GM21737 (cell line): ENCODE results near the gene AGRP.

ENCODE experiments used
- ATAC-seq: cut with Tn5 transposase; IDR thresholded peaks from one replicate; pipeline ENCODE4 v1.9.1; 2021; ENCODE audit warnings: mild to moderate bottlenecking, moderate library complexity; ENCODE audit not compliant: unreplicated experiment

The AGRP gene

DNA sequence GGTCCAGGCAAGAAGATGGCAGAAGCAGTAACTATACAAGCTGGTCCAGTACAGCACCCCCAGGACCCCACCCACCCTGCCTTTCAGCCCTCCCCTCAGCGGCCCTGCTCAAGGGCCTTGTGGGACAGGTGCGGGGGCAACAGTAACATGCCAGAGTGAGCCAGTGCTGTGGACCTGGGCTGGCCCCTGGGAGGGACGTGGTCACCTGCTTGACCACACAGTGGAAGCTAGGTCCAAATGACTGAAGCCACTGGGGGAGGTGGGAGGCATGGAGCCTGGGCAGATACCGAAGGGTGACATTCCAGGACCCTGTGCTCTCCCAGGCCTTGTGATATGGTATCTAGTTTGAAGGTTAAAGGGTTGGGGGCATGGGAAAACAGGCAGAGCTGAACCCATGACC is 19.7 kb downstream of the AGRP start:
- no peak for ATAC-seq

DNA sequence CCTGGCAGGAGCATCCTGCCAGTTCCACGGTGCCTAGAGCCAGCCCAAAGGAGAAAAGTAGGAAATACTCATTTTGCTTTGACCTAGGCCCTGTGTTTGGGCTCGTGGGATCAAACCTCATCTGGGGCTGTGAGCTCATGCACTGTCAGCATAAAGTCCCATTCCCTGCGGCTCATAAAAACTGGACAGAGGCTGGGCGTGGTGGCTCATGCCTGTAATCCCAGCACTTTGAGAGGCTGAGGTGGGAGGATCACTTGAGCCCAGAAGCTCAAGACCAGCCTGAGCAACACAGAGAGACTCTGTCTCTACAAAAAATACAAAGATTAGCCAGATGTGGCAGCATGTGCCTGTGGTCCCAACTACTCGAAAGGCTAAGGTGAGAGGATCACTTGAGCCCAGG is 20.3 kb downstream of the AGRP start:
- no peak for ATAC-seq

DNA sequence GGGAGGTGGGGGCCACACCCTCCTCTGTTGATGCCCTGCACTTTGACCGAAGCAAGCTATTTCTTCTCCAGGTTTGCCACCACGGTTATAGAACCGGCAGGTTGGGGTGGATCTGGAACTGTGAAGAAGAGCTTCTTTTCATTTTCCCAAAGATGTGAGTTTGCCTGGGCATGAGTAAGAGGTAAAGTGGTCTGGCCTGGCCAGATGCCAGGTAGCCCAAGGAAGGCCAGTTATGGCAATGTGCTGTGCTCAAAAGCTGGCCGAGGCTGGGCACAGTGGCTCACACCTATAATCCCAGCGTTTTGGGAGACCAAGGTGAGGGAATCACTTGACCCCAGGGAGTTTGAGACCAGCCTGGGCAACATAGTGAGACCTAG is 21.1 kb downstream of the AGRP start:
- ATAC-seq = no peak

DNA sequence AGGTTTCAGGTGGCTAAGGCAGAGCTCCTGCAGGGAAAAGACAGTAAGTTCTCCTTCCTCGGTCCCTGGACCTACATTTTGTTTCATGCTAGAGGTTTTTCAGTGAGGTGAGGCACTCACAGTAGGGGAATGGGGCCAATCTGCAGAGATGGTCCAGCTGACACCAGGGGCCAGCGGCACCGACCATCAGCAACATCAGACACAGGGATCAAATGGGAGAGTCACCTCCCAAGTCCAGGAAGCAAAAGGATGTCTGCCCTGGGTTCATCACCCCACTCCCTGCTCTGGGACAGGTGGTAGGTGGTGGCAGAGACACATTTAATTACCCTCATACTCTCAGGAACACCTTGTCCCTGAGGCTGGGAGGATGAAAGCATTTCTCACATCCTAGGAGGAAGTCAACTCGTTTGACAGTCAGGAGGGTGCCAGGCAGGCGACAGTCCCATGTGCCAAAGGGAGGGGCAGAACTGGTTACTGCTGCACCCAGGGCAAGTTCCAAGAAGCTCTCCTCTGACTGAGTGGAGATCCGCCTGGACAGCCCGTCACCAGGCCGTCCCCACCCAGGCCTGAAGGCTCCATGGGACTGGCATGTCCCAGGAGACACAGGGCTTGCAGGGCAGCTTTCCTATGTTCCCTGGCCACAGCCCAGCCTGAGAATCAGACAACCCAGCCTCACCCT is 21.6 kb downstream of the AGRP start:
- no peak for ATAC-seq

DNA sequence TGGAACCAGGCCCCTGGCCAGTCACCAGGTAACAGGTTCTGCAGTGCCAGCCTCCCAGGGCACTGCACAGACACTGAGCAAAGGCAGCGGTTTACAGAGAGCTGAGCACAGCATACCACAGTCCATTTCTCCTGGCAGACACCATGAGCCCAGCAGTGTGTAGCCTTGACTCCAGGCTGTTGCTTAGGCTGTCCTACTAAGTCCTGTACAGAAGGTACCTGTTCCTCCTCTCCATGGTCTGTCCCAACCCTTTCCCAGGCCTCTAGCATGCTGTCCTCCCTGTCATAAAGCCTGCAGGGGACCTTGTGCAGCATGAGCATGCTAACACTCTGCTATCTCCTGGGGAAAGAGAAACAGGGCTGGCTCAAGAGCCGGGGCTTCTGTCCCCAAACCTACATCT is 22.4 kb downstream of the AGRP start:
- no peak for ATAC-seq

- ATAC-seq = no peak
Observed at GRCh38 chr16:67460168-67460567, 23.2 kb downstream of the AGRP start.

DNA sequence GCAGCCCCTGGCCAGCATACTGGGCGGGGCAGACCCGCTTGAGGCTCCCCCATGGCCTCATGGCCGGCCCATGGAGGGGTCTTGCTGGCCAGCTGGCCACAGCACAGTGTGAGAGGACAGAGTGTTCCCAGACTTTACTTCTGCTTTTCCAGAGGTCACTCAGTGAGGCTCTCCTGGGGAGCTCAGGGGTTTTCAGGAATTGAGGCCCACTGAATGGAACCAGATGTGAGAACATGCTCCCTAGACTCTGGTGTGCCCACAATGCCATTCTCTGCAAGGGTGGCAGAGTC is 23.5 kb downstream of the AGRP start:
- ATAC-seq = no peak

GRCh38 chr16:67459066-67459860 is 24.1 kb downstream of the AGRP start:
- no peak for ATAC-seq

DNA sequence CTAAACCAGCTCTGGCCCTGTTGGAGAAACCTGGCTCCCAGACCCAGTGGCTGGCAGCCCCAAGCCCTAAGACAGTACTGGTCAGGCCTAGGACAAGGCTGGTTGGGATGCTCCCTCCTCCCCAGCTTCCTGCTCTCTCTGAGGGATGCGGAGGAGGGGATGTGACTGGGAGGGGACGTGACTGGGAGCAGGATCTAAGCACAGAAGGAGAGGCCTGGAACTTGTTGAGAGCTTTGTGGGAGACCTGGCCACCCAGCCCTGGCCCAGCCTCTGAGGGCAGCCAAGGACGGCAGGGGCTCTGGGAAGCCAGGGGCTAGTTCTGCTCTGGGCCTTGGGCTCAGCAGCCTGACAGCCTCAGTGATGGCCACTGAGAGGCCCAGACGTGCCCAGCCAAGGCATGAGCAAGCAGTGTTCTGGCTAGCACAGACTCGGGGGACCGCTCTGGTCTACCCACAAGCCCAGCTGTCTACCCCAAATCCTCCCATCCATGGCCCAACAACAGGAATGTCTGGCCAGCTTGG is 25.2 kb downstream of the AGRP start:
- ATAC-seq = no peak

DNA sequence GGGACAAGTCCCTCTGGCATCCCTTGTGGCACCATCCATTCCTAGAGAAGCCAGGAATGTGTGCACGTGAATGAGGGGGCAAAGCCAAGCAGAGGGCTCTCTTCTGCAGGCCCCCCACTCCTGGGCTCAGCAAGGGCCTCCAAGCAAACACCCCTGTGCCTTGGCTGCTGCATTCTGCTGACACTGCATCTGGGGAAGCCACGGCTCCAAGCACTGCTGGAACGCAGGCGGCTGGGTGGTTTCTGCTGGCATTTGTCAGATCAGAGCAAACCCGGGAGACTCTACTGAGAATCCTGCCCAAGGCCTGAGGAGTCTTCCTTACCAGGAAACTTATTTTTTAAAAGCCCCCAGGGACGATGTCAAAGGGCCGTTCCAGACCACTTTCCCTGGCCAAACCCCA is 25.7 kb downstream of the AGRP start:
- ATAC-seq = no peak

DNA sequence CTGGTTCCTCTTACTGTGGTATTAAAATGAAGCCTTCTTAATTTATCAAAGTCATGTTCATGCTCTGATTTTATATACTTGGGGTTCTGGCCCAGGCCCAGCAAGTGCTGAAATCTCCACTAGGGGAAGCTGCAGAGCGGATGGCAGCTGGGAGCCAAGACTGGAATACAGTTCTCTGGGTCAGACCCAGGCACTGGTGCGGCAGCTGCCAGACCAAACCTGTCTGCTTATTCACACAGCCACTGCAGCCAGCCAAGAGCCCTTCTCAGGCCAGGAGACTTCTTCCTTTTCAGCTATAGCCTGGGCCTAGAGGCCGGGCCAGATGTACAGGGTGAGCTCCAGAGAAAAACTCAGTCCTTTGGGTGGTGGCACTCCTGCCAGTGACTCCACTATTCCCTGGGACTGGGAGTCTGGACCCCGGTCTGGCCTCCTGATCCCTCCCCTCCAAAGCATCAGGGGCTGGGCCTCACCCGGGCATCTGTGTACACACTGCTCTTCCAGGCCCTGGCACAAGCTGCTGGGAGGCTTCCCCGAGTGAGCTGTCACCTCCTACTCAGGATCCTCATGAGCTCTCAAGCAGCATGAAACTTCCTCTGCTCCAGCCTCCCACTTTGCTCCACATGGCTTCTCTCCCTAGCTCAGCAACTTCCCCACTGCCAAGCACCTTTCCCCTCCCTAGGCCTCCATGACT is 26.8 kb downstream of the AGRP start:
- no peak for ATAC-seq

GRCh38 chr16:67454852-67455251 is 28.5 kb downstream of the AGRP start:
- ATAC-seq = no peak

DNA sequence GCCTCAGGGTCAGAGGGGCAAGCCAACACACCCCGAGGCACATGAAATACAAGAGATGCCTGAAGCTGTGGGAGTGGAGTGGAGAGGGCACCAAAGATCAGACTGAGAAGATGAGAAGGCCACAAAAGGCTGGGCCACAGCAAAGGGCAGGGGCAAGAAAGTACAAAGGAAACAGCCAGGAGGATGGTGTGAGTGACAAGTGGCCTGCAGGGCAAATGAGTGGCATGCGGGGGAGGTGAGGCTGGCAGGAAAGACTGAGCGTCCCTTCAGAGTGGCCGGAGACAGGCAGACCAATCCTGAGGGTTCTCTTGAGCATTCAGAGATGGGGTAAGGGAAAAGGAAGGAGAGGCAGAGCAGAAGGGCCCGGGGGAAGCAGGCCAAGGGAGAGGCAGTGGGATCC is 29.2 kb downstream of the AGRP start:
- no peak for ATAC-seq

DNA sequence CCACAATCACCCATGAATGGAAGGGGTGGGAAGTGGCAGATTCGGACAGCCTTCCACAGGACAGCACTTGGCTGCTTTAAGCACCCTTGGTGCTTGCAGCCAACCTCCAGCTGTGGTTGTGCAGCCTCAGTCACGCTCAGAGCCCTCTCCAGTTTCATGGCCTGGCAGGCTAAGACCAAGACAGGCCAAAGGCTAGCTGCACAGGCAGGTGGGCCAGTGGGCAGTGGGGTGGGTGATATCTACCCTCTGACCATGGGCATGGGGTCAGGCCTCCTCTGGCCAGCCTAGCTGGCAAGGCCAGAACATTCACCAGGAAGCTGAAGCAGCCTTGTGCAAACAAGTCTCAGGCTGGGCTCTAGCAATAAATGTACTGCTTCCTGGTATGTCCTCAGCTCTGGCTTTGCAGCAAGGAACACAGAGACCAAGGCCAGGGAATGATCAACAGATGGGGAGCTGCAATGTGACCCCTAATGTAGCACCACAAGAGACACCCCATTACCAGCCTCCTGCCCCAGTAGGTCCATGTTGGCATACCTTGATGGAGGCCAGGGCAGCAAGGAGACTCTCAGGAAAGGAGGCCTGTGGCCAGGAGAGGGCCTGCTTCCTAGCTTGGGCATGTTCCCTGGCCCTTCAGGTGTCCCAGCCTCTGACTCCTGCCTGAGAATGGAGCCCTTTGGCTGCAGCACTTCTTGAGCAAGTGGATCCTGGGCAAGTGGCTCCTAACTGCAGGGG is 31.5 kb downstream of the AGRP start:
- no peak for ATAC-seq

DNA sequence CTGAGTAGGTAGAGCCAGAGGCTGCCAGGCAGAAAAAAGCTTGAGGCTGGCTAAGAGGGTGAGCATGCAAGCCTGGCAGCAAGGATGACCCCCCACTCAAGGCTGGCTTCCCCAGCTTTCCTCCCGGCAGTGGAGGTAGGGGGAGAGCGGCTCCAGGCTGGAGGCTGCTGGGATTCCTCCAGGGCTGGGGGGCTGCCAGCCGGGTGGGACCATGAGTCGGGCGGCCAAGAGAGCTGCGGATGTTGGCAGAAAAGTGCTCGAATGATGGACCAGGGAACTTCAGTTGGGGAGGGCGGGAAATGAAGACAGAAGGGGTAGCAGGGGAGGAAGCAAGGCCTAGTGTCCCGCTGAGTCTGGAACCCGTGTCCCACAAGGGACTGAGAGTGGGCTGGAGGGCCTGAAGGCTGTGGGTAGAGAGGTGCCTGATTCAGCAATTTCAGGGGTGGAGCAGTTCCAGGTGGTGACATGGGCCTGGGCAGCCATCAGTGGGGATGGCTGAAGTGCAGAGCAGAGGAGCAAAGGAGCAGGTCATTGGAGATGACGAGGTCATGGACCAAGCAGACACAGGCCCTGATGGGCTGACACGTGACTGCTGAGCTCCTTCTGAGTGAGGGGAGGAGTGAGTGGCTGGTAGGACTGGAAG is 32.2 kb downstream of the AGRP start:
- ATAC-seq = no peak

DNA sequence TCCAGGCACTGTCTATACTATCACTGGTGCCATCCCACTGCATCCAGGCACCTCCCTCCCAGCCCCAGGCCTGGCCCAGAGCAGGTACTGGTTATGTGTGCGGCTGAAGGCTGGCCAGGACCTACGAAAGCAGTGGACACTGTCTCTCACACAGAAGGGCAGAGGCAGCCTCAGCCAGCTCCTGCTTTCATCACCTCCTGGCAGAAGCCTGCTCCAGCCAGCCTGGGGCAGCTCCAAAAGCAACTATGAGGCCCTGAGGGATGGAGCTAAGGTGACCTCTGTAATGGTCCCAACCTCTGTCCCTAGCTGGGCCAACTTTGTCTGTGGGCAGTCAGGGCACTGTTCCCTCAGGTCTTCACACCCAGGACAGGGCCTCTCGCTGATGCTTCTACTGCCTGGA is 33.6 kb downstream of the AGRP start:
- no peak for ATAC-seq

DNA sequence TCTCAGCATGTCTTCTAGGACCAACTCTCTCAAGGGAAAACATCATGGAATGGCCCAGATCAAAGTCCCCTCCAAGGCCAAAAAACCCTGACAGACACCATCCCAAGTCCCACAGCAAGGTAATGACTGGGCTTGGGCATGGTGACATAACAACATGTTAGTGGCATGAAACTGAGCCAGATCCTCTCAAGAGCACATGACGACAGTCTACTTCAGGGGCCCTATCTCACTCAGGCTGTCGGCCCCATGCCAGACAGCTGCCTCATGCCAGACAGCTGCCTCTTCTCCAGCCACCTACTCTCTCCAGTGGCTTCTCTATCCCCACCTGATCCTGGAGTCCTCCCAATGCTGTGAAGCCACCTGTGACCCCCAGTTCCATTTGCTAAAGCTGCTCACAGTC is 34.0 kb downstream of the AGRP start:
- no peak for ATAC-seq

GRCh38 chr16:67448580-67448979 is 34.8 kb downstream of the AGRP start:
- no peak for ATAC-seq

DNA sequence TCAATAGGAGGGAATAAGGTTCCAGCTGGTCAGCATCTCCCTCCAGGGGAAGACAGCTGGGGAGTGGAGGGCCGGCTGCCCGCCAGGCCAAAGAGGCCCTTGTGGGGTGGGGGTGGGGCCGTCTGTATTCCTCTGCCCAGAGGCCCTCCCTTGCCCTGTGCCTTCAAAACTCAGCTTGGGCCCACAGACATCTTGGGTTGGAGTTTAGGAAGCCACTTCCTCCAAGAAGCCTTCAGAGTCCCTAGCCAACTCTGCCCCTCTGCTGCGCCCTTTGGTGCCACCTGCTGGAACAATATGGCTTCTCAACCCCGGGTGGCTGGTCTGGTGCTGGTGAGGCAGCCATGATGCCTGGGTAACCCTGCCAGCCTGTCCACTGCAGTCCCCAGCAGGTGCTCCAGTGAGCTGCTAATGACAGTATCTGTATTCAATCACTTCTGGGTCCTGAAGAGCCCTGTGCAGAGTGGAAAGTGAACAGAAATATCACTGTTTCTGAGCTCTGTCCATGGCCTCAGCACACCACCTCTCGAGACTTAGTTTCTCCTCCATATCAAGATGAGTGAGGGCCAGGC is 35.8 kb downstream of the AGRP start:
- no peak for ATAC-seq

DNA sequence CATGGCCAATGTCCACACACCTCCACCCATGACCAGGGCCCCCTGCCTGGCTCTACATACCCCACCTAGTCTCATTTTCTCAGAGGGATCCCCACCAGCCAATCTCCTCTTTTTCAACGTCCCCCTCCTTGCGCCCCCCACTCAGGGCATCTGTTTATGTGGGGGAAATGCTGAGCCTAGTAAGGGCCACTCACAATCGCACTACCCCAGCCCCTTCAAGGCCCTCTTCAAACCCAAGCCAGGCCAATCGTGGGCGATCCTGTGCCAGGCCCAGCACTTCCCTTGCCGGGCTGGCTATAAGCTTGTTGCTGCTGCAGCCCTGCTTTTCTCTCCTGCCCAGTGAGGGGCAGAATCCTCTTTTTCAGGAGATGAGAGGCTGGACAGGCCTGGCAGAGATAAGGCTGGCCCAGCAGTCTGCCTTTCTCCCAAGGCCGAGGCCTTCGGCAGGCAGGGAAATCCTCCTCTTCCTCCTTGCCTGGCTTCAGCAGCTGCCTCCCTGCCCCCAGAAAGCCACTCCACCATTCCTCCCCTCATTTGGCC is 36.3 kb downstream of the AGRP start:
- ATAC-seq = no peak
